Astrocyte of the cerebellum (primary cell): Measurements from ENCODE around the gene UBE4B.

Experiments used
- DNase-seq: peaks from one replicate; pipeline ENCODE4 v3.0.0-alpha.2; 2011; ENCODE audit warnings: low read depth
- H3K4me3 ChIP-seq: 2 replicates; pipeline ENCODE4 v1.5.1; 2011; ENCODE audit warnings: mild to moderate bottlenecking, low read depth, low read length, moderate library complexity
- CTCF ChIP-seq: IDR thresholded peaks from 2 replicates; pipeline ENCODE4 v1.5.1; 2012; ENCODE audit warnings: low read length, low read depth, moderate library complexity, mild to moderate bottlenecking; ENCODE audit errors: missing control alignments
- in situ Hi-C: cut with HindIII; loops from 2 replicates; pipeline ENCODE4 v1.10.0; 2017; ENCODE audit warnings: low sequenced_read_pairs

Gene UBE4B

GRCh38 chr1:10140981-10141380 lies 108.2 kb downstream of the UBE4B start:
- in situ Hi-C loops, result no loop called here
- H3K4me3 ChIP-seq, result no peak overlapping the region
- no peak for DNase-seq
- TF ChIP-seq CTCF, result no peak

- TF ChIP-seq CTCF, result no peak
- no peak for DNase-seq
- in situ Hi-C loops, result no loop called here
- H3K4me3 ChIP-seq, result no peak overlapping the region
Measured at GRCh38 chr1:10143961-10144485, 111.3 kb downstream of the UBE4B start.

- in situ Hi-C loops, result no loop called here
- TF ChIP-seq CTCF, result no peak
- DNase-seq, result no peak
- H3K4me3 ChIP-seq, result no peak overlapping the region
Measured at GRCh38 chr1:10146391-10146790, 113.6 kb downstream of the UBE4B start.

- no peak overlapping the region for H3K4me3 ChIP-seq
Measured at GRCh38 chr1:10149231-10149630, 116.5 kb downstream of the UBE4B start.

GRCh38 chr1:10152709-10153284 lies 120.0 kb downstream of the UBE4B start:
- in situ Hi-C loops, result no loop called here
- peak; percentile 27 for DNase-seq
- no peak overlapping the region for H3K4me3 ChIP-seq
- peak; percentile 83 for TF ChIP-seq CTCF

More at GRCh38 chr1:10149231-10149630, 116.5 kb downstream of the UBE4B start:
- no peak for TF ChIP-seq CTCF
- no peak for DNase-seq
- in situ Hi-C loops, result no loop called here

- no peak overlapping the region for H3K4me3 ChIP-seq
- in situ Hi-C loops, result no loop called here
- no peak for TF ChIP-seq CTCF
- no peak for DNase-seq
Measured at GRCh38 chr1:10155087-10155712, 122.4 kb downstream of the UBE4B start.
